Measurements from ENCODE around the gene LZTS2. TPM values are rescaled to one million over a fixed set of nuclear protein-coding genes. Genes with fewer than 3 reads are reported as not detected.
"Not testable (repeated sequence)": the region's sequence is repeated elsewhere in the genome, so short reads cannot be mapped to it uniquely, and the experiment has no call there.

LZTS2 gene
- total and polyA plus RNA-seq, 10 of the 15 experiments (the other 5 are each of a cell fraction or from before 2014, with no cell fraction given), result 0.08 to 13.4 (median 7.2) TPM

- TF ChIP-seq ZBTB40 (IDR thresholded peaks at IDR 0.05; ENCODE audit: borderline replicate concordance) (no peak), RELA (IDR thresholded peaks at IDR 0.05; ENCODE audit: borderline replicate concordance, partially characterized antibody) (no peak), CBX3 (IDR thresholded peaks at IDR 0.05; ENCODE audit: borderline replicate concordance, low read depth) (no peak)
Observed at GRCh38 chr10:100972904-100973535, 26.6 kb upstream of the LZTS2 start (continued).

GRCh38 chr10:100975397-100975796 is 24.2 kb upstream of the LZTS2 start:
- H3K9ac ChIP-seq (ENCODE audit: control insufficient read depth, insufficient read depth, low read length); BruUV-seq (replicated peaks); H3K79me2 ChIP-seq (ENCODE audit: control insufficient read depth, insufficient read depth, low read length); H3K36me3 ChIP-seq (ENCODE audit: control insufficient read depth in 2 of 2, insufficient read depth in 2 of 2, low read length in 1 of 2); H3K27me3 ChIP-seq (replicated peaks in 1 of 2; ENCODE audit: control insufficient read depth in 2 of 2, insufficient read depth in 2 of 2, low read length in 1 of 2); FAIRE-seq; H3K4me1 ChIP-seq (ENCODE audit: control insufficient read depth, insufficient read depth, low read length); POLR2A ChIA-PET; H2AFZ ChIP-seq (ENCODE audit: control insufficient read depth, low read depth, low read length); H3K9me3 ChIP-seq (replicated peaks; ENCODE audit: control insufficient read depth, insufficient read depth, low read length); H3K4me3 ChIP-seq; H3K27ac ChIP-seq (ENCODE audit: control insufficient read depth, insufficient read depth); ATAC-seq; H4K20me1 ChIP-seq (ENCODE audit: control insufficient read depth, insufficient read depth); SMC1A ChIA-PET (ENCODE audit: uncharacterized antibody, unreplicated experiment); in situ Hi-C loops (cut with MboI); intact Hi-C loops (cut with micrococcal nuclease; ENCODE audit: unreplicated experiment); RAD21 ChIA-PET (ENCODE audit: unreplicated experiment); H3K4me2 ChIP-seq (ENCODE audit: control insufficient read depth, insufficient read depth); DNase-seq (ENCODE audit: low read depth, low spot score): not testable (repeated sequence)
- WGBS (ENCODE audit: insufficient coverage, insufficient replicate concordance, low lambda C conversion rate, missing lambda C conversion rate), result 54% methylated on average over 8 of the region's 8 CpGs
- CTCF ChIA-PET, result interaction anchor here (1.0 to 1.5 kb wide), 3 partner anchors 10 to 39 kb away, joined by 4 to 5 read pairs (median 5); no protein-coding TSS in a partner anchor
